ENCODE measurements around the gene VGLL2.

VGLL2 gene

GRCh38 chr6:117298941-117299340, 33.6 kb downstream of the VGLL2 start:
- no peak for TF ChIP-seq CTCF (IDR thresholded peaks at IDR 0.05; ENCODE audit: low read depth, low read length)
- H3K4me3 ChIP-seq (ENCODE audit: low read depth, low read length) = no peak overlapping the region
- no peak for DNase-seq (ENCODE audit: low read depth, low spot score)
- in situ Hi-C loops (cut with HindIII; ENCODE audit: low sequenced_read_pairs) = no loop called here

DNA sequence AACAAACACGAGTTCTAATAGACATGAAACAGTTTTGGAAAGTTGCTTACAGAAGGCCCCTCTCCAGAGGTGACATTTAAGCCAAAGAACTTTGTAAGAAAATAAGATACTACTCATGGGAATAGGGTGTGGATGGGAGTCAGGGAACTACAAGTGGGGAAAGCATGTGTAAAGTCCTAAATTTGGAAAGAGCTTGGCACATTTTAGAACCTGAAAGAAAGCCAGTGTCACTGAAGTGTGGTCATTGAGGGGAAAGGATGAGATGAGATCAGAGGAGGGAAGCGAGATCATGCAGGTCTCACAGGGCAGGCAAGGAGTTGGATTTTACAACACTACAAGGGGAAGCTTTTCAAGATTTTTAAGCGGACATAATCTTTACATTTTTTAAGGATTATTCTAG, 38.0 kb downstream of the VGLL2 start:
- in situ Hi-C loops (cut with HindIII; ENCODE audit: low sequenced_read_pairs) = no loop called here
- TF ChIP-seq CTCF (IDR thresholded peaks at IDR 0.05; ENCODE audit: low read depth, low read length) = no peak
- no peak overlapping the region for H3K4me3 ChIP-seq (ENCODE audit: low read depth, low read length)
- DNase-seq (ENCODE audit: low read depth, low spot score) = no peak

DNA sequence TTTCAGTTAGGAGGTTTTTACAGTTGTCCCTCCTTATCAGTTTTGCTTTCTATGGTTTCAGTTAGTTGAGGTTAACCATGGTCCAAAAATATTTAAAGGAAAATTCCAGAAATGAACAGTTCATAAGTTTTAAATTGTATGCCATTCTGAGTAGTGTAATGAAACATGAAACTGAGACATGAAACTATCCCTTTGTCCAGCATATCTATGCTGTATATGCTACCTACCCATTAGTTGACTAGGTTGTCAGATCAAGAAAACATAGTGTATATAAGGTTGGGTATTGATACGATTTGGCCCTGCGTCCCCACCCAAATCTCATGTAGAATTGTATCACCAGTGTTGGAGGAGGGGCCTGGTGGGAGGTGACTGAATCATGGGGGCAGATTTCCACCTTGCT, 39.1 kb downstream of the VGLL2 start:
- TF ChIP-seq CTCF (IDR thresholded peaks at IDR 0.05; ENCODE audit: low read depth, low read length) = no peak
- no peak for DNase-seq (ENCODE audit: low read depth, low spot score)
- in situ Hi-C loops (cut with HindIII; ENCODE audit: low sequenced_read_pairs) = no loop called here
- no peak overlapping the region for H3K4me3 ChIP-seq (ENCODE audit: low read depth, low read length)

DNA sequence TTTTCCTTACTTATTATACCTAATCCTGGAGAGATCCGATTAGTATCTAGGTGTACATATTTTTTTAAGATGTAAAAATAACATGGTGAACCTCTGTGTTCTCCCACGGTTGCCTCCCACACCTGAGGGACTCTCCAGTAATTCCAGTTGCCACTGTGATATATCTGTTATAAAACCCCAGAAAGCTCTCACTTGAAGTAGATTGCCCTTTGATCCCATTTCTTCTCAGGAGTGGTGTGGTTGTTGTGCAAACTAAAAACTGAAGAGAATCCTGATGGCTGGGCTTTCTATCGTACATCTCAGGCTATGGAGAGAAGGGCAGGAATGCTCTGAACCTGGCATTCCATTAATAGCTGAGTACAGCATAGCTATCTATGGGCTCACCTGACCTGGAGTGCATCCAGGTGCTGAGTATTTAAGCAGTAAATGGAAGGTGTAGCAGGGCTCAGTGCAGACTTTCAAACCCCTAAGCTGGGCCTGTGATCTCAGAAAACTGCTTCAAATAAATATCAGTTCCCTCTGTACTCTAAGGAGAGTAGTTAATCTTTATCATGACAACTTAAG, 41.0 kb downstream of the VGLL2 start:
- no peak for DNase-seq (ENCODE audit: low read depth, low spot score)
- no peak overlapping the region for H3K4me3 ChIP-seq (ENCODE audit: low read depth, low read length)
- TF ChIP-seq CTCF (IDR thresholded peaks at IDR 0.05; ENCODE audit: low read depth, low read length) = no peak
- in situ Hi-C loops (cut with HindIII; ENCODE audit: low sequenced_read_pairs) = no loop called here

DNA sequence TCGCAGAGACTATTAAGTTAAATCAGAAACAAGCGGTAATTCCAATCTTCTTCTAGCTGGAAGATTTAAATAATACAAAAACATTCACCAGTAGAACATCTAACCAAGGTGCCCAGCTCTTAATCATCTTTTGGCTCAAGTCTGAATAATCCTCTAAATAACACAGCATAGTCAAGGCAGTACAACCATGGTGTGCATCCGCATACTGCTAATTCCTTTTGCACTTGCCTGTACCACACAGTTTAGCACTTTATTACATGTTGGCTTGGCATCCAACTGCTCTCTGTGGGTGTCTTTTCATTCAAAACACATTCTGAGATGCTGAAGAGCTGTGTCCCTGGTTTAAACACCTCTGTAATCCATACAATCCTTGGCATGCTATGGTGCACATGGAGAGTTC, 42.3 kb downstream of the VGLL2 start:
- in situ Hi-C loops (cut with HindIII; ENCODE audit: low sequenced_read_pairs) = no loop called here
- H3K4me3 ChIP-seq (ENCODE audit: low read depth, low read length) = no peak overlapping the region
- no peak for TF ChIP-seq CTCF (IDR thresholded peaks at IDR 0.05; ENCODE audit: low read depth, low read length)
- no peak for DNase-seq (ENCODE audit: low read depth, low spot score)

DNA sequence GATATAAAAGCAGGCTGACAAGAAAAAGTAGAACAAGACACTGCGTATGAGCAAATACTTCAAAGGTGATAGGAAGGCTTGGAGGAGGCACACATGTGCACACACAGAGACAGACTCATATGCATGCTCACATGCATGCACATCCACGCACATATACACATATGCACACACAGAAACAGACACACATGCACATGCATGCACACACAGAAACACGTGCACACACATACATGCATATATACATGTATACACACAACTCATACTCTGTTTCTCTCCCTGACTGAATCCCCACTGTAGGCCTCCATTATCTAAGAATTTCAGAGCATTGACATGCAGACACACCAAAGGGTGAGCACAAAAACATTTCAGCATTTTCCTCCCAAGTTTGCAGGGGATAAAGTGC, 43.7 kb downstream of the VGLL2 start:
- in situ Hi-C loops (cut with HindIII; ENCODE audit: low sequenced_read_pairs) = no loop called here
- no peak overlapping the region for H3K4me3 ChIP-seq (ENCODE audit: low read depth, low read length)
- TF ChIP-seq CTCF (IDR thresholded peaks at IDR 0.05; ENCODE audit: low read depth, low read length) = no peak
- DNase-seq (ENCODE audit: low read depth, low spot score) = no peak

DNA sequence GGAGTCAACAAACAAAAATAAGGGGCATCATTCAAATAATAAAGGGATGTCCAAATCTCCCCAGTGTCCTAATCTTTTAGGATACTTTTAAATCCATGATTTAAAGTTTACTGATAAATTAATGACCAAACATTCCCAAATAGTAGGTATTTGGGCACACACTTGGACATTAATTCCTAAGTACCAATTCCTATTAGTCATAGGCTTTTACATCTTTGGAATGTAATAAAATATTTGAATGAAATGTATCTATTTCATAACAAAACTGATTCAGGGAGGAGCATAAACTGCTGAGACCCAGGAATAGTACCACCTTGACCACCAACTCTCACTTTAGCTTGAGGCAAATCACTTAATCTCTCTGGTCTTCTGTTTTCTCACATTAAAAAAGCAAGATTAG, 44.3 kb downstream of the VGLL2 start:
- no peak for DNase-seq (ENCODE audit: low read depth, low spot score)
- H3K4me3 ChIP-seq (ENCODE audit: low read depth, low read length) = no peak overlapping the region
- in situ Hi-C loops (cut with HindIII; ENCODE audit: low sequenced_read_pairs) = no loop called here
- TF ChIP-seq CTCF (IDR thresholded peaks at IDR 0.05; ENCODE audit: low read depth, low read length) = no peak
